Lung (tissue), 12 donors: ENCODE data around the gene TRAK2. TPM values are rescaled to one million over a fixed set of nuclear protein-coding genes. Genes with fewer than 3 reads are reported as not detected.

Source experiments
- ATAC-seq: fragments of 200-7000 bp; cut with Tn5 transposase; one replicate; pipeline ENCODE4 v1.9.1; 2020; ENCODE audit warnings: moderate number of reproducible peaks; ENCODE audit not compliant: insufficient read depth, low FRiP score
- DNase-seq, 3 donors: peaks; one replicate each; pipeline ENCODE4 v3.0.0-alpha.2; 2013 to 2017
- H3K27ac ChIP-seq, 2 donors: one replicate each; pipeline ENCODE4 v1.5.1; 2013; ENCODE audit warnings: mild to moderate bottlenecking in 2 of 2, moderate library complexity in 2 of 2, control low read depth in 1 of 2, inconsistent platforms in 1 of 2, low read depth in 1 of 2, low read length in 1 of 2
- H3K27me3 ChIP-seq, 3 donors: one replicate each; pipeline ENCODE4 v1.5.1; 2013; ENCODE audit warnings: low read length in 2 of 3; ENCODE audit not compliant: control insufficient read depth in 3 of 3, insufficient read depth in 3 of 3
- H3K36me3 ChIP-seq, 4 donors: one replicate each; pipeline ENCODE4 v1.5.1; 2013; ENCODE audit warnings: low read length in 4 of 4, mild to moderate bottlenecking in 1 of 4, moderate library complexity in 1 of 4; ENCODE audit not compliant: control insufficient read depth in 4 of 4, insufficient read depth in 4 of 4
- H3K4me1 ChIP-seq, 5 donors: one replicate each; pipeline ENCODE4 v1.5.1; 2013; ENCODE audit warnings: low read length in 5 of 5, mild to moderate bottlenecking in 2 of 5, moderate library complexity in 1 of 5; ENCODE audit not compliant: control insufficient read depth in 5 of 5, insufficient read depth in 5 of 5
- H3K4me3 ChIP-seq: one replicate; pipeline ENCODE4 v1.5.1; 2013; ENCODE audit warnings: mild to moderate bottlenecking, control low read depth, moderate library complexity
- H3K9ac ChIP-seq, 2 donors: one replicate each; pipeline ENCODE4 v1.5.1; 2013; ENCODE audit warnings: low read length in 2 of 2, control low read depth in 1 of 2; ENCODE audit not compliant: insufficient read depth in 1 of 2
- H3K9me3 ChIP-seq, 4 donors: one replicate each; pipeline ENCODE4 v1.5.1; 2013; ENCODE audit warnings: low read length in 3 of 4, mild to moderate bottlenecking in 1 of 4, moderate library complexity in 1 of 4; ENCODE audit not compliant: control insufficient read depth in 4 of 4, insufficient read depth in 3 of 4
- CTCF ChIP-seq: IDR thresholded peaks from 2 replicates; pipeline ENCODE4 v1.5.1; 2012; ENCODE audit warnings: mild to moderate bottlenecking; ENCODE audit errors: control extremely low read depth, extremely low read depth
- WGBS, 2 donors: extraction: QIAGEN DNeasy Blood & Tissue Kit; methylation state at CpG; one replicate each; pipeline ENCODE4 v1.1.7; 2013; 5-methylcytosine and 5-hydroxymethylcytosine counted together
- polyA plus RNA-seq, 2 donors: library from polyadenylated mRNA; stranded (reverse); fragments of 200-250 nt; gene quantifications; one replicate each; pipeline ENCODE4 v1.2.1, GENCODE V29; 2013
- total RNA-seq, 2 donors: library from RNA; depleted of rRNA in 1 of 2; stranded (reverse); fragments of >200 nt in 1 of 2; gene quantifications; one replicate each; pipeline ENCODE4 v1.2.1, GENCODE V29; 2014 to 2021
- donor health status: control.
- donor health status: control.
- donor health status: Bipolar disorder and iron deficiency.
- donor health status: healthy.
- donor health status: DM: yes; HTN: yes; CAD: no.

TRAK2 gene
- total and polyA plus RNA-seq, 4 donors: 13.1 to 62.7 (median 29.2) TPM

- Histone ChIP-seq H3K27ac (no peak overlapping the region), H3K9me3 (peaks cover 0 to 4% (median 0%) of the 10 kb centered on the region in 4 donors), H3K4me1 (peaks cover 0 to 5% (median 2%) of the 10 kb centered on the region in 5 donors), H3K4me3 (no peak overlapping the region), H3K36me3 (peaks cover 6 to 8% (median 7%) of the 10 kb centered on the region in 4 donors), H3K9ac (no peak overlapping the region), H3K27me3 (no peaks in the 10 kb centered on the region)
- ATAC-seq (no peak), DNase-seq (no peak)
- TF ChIP-seq CTCF: no peak
- WGBS, 2 donors: 90 to 99% methylated on average over 4 of the region's 4 CpGs
Observed at GRCh38 chr2:201360256-201360655, 91.0 kb downstream of the TRAK2 start.

GRCh38 chr2:201358684-201359083, 92.6 kb downstream of the TRAK2 start:
- Histone ChIP-seq H3K4me1 (peaks cover 0 to 5% (median 2%) of the 10 kb centered on the region in 5 donors), H3K27ac (no peak overlapping the region), H3K36me3 (peaks cover 6 to 7% (median 7%) of the 10 kb centered on the region in 4 donors), H3K9me3 (peaks cover 0 to 4% (median 0%) of the 10 kb centered on the region in 4 donors), H3K4me3 (no peak overlapping the region), H3K9ac (no peak overlapping the region), H3K27me3 (no peaks in the 10 kb centered on the region)
- no peak for TF ChIP-seq CTCF
- WGBS, 2 donors: 82 to 97% methylated on average over 7 of the region's 7 CpGs
- DNase-seq (no peak), ATAC-seq (no peak)

- H3K27ac ChIP-seq: peak within 1 kb of the TSS in 1 of 2 donors; percentile 79
- ATAC-seq (peak; percentile 81), DNase-seq (peak; percentile 76 to 93 (median 91))
- H3K36me3 ChIP-seq: peaks cover 0 to 7% (median 6%) of the 10 kb centered on the region in 4 donors
- TF ChIP-seq CTCF: no peak
- H3K9ac ChIP-seq: peak within 1 kb of the TSS in 1 of 2 donors; percentile 38
- H3K4me1 ChIP-seq: peaks cover 0 to 5% (median 2%) of the 10 kb centered on the region in 5 donors
- 49 to 73% methylated on average over 1 of the region's 1 CpG for WGBS, 2 donors
- H3K4me3 ChIP-seq: no peak within 1 kb of the TSS
- no peaks in the 10 kb centered on the region for H3K27me3 ChIP-seq
- no peaks in the 10 kb centered on the region for H3K9me3 ChIP-seq
Observed at GRCh38 chr2:201357221-201357620, 94.0 kb downstream of the TRAK2 start, which contains the start of gene FLACC1. Gene FLACC1 (minus strand): TSS chr2:201357345. CDS start chr2:201351404, 5,941 bp downstream.

- WGBS, 2 donors: 68 to 69% methylated on average over 1 of the region's 1 CpG
- ATAC-seq (no peak), DNase-seq (peak in 1 of 3 donors; percentile 6)
- Histone ChIP-seq H3K9me3 (no peaks in the 10 kb centered on the region), H3K36me3 (peaks cover 0 to 6% (median 0%) of the 10 kb centered on the region in 4 donors), H3K27ac (no peak overlapping the region), H3K4me1 (peaks cover 0 to 5% (median 2%) of the 10 kb centered on the region in 5 donors), H3K9ac (no peak overlapping the region), H3K4me3 (no peak overlapping the region), H3K27me3 (no peaks in the 10 kb centered on the region)
- TF ChIP-seq CTCF: no peak
Observed at GRCh38 chr2:201353116-201353515, 98.1 kb downstream of the TRAK2 start.
